Measurements from ENCODE around the gene COMMD3.

- TF ChIP-seq CTCF (IDR thresholded peaks at IDR 0.05; ENCODE audit: poor library complexity, severe bottlenecking) (no peak), TAF1 (IDR thresholded peaks at IDR 0.05; ENCODE audit: low read depth) (no peak), EZH2 (IDR thresholded peaks at IDR 0.05; ENCODE audit: borderline replicate concordance, insufficient read depth, low read length, poor library complexity, severe bottlenecking) (no peak)
These were observed 15.0 kb upstream of the COMMD3 start for GRCh38 chr10:22301193-22301592.

Data from neural cell (in vitro differentiated cells).